Measurements from ENCODE around the gene ZBTB32. TPM values are rescaled to one million over a fixed set of nuclear protein-coding genes. Genes with fewer than 3 reads are reported as not detected.

The ZBTB32 gene
- total RNA-seq, 1 experiment from 2014 or later = not detected

DNA sequence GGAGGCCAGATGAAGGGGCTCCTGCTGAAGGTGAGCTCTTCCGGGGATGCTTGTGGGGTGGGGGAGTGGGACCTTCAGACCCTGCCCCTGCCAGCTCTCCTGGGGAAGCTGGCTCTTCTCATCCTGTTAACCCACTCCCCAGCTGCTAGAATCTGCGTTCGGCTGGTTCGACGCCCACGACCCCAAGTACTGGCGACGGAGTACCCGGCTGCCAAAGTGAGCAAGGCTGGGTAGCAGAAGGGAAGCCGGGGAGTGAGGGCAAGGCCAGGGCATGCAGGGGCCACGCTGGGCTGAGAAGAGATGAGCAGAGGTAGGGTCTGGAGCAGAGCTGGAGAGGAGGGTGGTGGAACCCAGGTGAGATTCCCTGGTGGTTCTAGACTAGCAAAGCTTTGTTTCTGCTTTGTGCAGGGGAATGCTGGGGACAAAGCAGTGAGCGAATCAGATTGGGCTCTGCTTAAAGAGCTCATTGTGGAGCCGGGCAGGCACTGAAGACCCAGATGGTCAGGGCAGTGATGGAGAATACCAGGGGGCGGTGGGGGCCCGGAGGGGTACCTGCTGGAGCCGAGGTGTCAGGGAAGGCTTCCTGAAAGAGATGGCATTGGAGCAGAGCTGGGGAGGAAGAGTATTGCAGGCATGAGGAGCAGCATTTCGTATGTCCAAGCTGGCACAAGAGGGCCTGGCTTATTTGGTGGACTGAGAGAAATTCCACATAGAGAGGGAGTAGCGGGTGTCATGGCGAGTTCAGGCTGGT lies 23.8 kb downstream of the ZBTB32 start:
- no peaks in the 10 kb centered on the region for H3F3A ChIP-seq (ENCODE audit: insufficient read depth, low read depth)
- DNase-seq = no peak
- intact Hi-C loops (cut with micrococcal nuclease; ENCODE audit: unreplicated experiment) = no loop called here
- TF ChIP-seq, protein P1, sequence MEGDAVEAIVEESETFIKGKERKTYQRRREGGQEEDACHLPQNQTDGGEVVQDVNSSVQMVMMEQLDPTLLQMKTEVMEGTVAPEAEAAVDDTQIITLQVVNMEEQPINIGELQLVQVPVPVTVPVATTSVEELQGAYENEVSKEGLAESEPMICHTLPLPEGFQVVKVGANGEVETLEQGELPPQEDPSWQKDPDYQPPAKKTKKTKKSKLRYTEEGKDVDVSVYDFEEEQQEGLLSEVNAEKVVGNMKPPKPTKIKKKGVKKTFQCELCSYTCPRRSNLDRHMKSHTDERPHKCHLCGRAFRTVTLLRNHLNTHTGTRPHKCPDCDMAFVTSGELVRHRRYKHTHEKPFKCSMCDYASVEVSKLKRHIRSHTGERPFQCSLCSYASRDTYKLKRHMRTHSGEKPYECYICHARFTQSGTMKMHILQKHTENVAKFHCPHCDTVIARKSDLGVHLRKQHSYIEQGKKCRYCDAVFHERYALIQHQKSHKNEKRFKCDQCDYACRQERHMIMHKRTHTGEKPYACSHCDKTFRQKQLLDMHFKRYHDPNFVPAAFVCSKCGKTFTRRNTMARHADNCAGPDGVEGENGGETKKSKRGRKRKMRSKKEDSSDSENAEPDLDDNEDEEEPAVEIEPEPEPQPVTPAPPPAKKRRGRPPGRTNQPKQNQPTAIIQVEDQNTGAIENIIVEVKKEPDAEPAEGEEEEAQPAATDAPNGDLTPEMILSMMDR (conservative IDR thresholded peaks at IDR 0.05) = no peak
- no peak for TF ChIP-seq EZH2 (IDR thresholded peaks at IDR 0.05; ENCODE audit: low read depth)
- H3K27ac ChIP-seq = no peak overlapping the region
- H3K4me2 ChIP-seq = no peak overlapping the region
- no peaks in the 10 kb centered on the region for H3K9me2 ChIP-seq (ENCODE audit: insufficient read depth)
- CTCF ChIA-PET = no interaction called here
- H3K4me1 ChIP-seq (replicated peaks; ENCODE audit: insufficient read depth) = no peaks in the 10 kb centered on the region
- no TSS peak for BruUV-seq (replicated peaks)
- POLR2A ChIA-PET (ENCODE audit: unreplicated experiment) = interaction anchor here (0.8 kb wide), 1 partner anchor 604 kb away, joined by 5 read pairs; no protein-coding TSS in a partner anchor
- no peaks in the 10 kb centered on the region; the same call in 1 of the 2 replicates for H3K36me3 ChIP-seq (ENCODE audit: low read depth)
- H3K79me2 ChIP-seq (ENCODE audit: low read depth) = no peaks in the 10 kb centered on the region
- H4K20me1 ChIP-seq (ENCODE audit: insufficient read depth) = no peaks in the 10 kb centered on the region
- no peaks in the 10 kb centered on the region for H3K9me3 ChIP-seq (ENCODE audit: insufficient read depth, low read depth)
- H2AFZ ChIP-seq = no peak overlapping the region
- H3K4me3 ChIP-seq = no peak overlapping the region
- H3K27me3 ChIP-seq (ENCODE audit: insufficient read depth, low read depth) = no peaks in the 10 kb centered on the region

DNA sequence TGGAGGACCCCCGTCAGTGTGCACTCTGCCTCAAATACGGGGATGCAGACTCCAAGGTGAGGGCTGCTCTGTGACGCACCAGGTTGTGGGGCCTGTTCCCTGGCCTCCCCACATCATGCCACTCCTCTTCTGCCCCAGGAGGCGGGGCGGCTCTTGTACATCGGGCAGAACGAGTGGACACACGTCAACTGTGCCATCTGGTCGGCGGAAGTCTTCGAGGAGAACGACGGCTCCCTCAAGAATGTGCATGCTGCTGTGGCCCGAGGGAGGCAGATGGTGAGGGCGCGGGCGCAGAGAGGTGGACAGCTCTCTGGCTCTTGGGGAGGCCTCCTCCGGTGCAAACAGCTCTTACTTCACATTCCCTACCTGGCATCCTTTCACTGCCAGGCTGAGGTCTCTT lies 24.7 kb downstream of the ZBTB32 start:
- Histone ChIP-seq H3K4me2 (no peak overlapping the region), H3K36me3 (ENCODE audit: low read depth) (no peaks in the 10 kb centered on the region; the same call in 1 of the 2 replicates), H4K20me1 (ENCODE audit: insufficient read depth) (no peaks in the 10 kb centered on the region), H3K27ac (no peak overlapping the region), H2AFZ (no peak overlapping the region), H3K79me2 (ENCODE audit: low read depth) (no peaks in the 10 kb centered on the region), H3F3A (ENCODE audit: insufficient read depth, low read depth) (no peaks in the 10 kb centered on the region), H3K4me1 (replicated peaks; ENCODE audit: insufficient read depth) (no peaks in the 10 kb centered on the region), H3K9me2 (ENCODE audit: insufficient read depth) (no peaks in the 10 kb centered on the region), H3K4me3 (no peak overlapping the region), H3K9me3 (ENCODE audit: insufficient read depth, low read depth) (no peaks in the 10 kb centered on the region), H3K27me3 (ENCODE audit: insufficient read depth, low read depth) (no peaks in the 10 kb centered on the region)
- DNase-seq = no peak
- intact Hi-C loops (cut with micrococcal nuclease; ENCODE audit: unreplicated experiment) = no loop called here
- ChIA-PET POLR2A (ENCODE audit: unreplicated experiment) (interaction anchor here (0.8 kb wide), 1 partner anchor 604 kb away, joined by 5 read pairs; no protein-coding TSS in a partner anchor), CTCF (no interaction called here)
- TF ChIP-seq, protein P1 (conservative IDR thresholded peaks at IDR 0.05) = no peak
- no peak for TF ChIP-seq EZH2 (IDR thresholded peaks at IDR 0.05; ENCODE audit: low read depth)
- BruUV-seq (replicated peaks) = no TSS peak

DNA sequence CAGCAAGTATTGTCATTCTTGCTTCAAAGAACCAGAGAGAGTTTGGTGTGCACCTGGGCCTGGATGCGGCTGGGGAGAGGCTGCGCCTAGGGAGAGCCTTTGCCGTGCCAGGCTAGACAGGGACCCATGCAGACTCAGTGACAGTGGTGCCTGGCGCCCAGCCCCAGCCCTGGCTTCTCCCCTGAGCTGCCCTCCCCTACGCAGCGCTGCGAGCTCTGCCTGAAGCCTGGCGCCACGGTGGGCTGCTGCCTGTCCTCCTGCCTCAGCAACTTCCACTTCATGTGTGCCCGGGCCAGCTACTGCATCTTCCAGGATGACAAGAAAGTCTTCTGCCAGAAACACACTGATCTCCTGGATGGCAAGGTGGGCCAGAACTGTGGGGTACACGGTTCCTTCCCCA lies 25.4 kb downstream of the ZBTB32 start:
- Histone ChIP-seq H3K9me3 (ENCODE audit: insufficient read depth, low read depth) (no peaks in the 10 kb centered on the region), H3F3A (ENCODE audit: insufficient read depth, low read depth) (no peaks in the 10 kb centered on the region), H3K4me2 (no peak overlapping the region), H3K27me3 (ENCODE audit: insufficient read depth, low read depth) (no peaks in the 10 kb centered on the region), H3K79me2 (ENCODE audit: low read depth) (no peaks in the 10 kb centered on the region), H3K36me3 (ENCODE audit: low read depth) (no peaks in the 10 kb centered on the region; the same call in 1 of the 2 replicates), H3K9me2 (ENCODE audit: insufficient read depth) (no peaks in the 10 kb centered on the region), H3K4me3 (no peak overlapping the region), H3K4me1 (replicated peaks; ENCODE audit: insufficient read depth) (no peaks in the 10 kb centered on the region), H3K27ac (no peak overlapping the region), H2AFZ (no peak overlapping the region), H4K20me1 (ENCODE audit: insufficient read depth) (no peaks in the 10 kb centered on the region)
- no peak for DNase-seq
- ChIA-PET CTCF (no interaction called here), POLR2A (ENCODE audit: unreplicated experiment) (no interaction called here)
- BruUV-seq (replicated peaks) = no TSS peak
- TF ChIP-seq, protein P1 (conservative IDR thresholded peaks at IDR 0.05) = no peak
- no peak for TF ChIP-seq EZH2 (IDR thresholded peaks at IDR 0.05; ENCODE audit: low read depth)
- intact Hi-C loops (cut with micrococcal nuclease; ENCODE audit: unreplicated experiment) = no loop called here
